ENCODE measurements around the gene PROZ.

The PROZ gene

GRCh38 chr13:113137691-113138298, 20.7 kb upstream of the PROZ start:
- Histone ChIP-seq H3K36me3 (ENCODE audit: insufficient read depth, low read length) (no peaks in the 10 kb centered on the region), H3K9ac (ENCODE audit: low read length) (no peak overlapping the region), H3K27ac (ENCODE audit: low read depth, low read length) (no peak overlapping the region)

GRCh38 chr13:113138792-113139551, 19.5 kb upstream of the PROZ start:
- H3K27me3 ChIP-seq (ENCODE audit: control insufficient read depth in 1 of 2, insufficient read depth in 2 of 2, low read length in 2 of 2): no peaks in the 10 kb centered on the region
- H3K4me1 ChIP-seq (ENCODE audit: insufficient read depth, low read length): no peaks in the 10 kb centered on the region
- H3K36me3 ChIP-seq (ENCODE audit: insufficient read depth, low read length): no peaks in the 10 kb centered on the region
- H3K9me3 ChIP-seq (ENCODE audit: low read length): no peaks in the 10 kb centered on the region
- no peak overlapping the region for H3K9ac ChIP-seq (ENCODE audit: low read length)
- H3K4me3 ChIP-seq (ENCODE audit: low read depth in 1 of 2, low read length in 2 of 2): no peak overlapping the region
- H3K27ac ChIP-seq (ENCODE audit: low read depth, low read length): no peak overlapping the region

More at GRCh38 chr13:113137691-113138298, 20.7 kb upstream of the PROZ start:
- H3K4me1 ChIP-seq (ENCODE audit: insufficient read depth, low read length): no peaks in the 10 kb centered on the region
- no peaks in the 10 kb centered on the region for H3K9me3 ChIP-seq (ENCODE audit: low read length)
- no peak overlapping the region for H3K4me3 ChIP-seq (ENCODE audit: low read depth in 1 of 2, low read length in 2 of 2)
- H3K27me3 ChIP-seq (ENCODE audit: control insufficient read depth in 1 of 2, insufficient read depth in 2 of 2, low read length in 2 of 2): no peaks in the 10 kb centered on the region

GRCh38 chr13:113139577-113139976, 18.9 kb upstream of the PROZ start:
- Histone ChIP-seq H3K9me3 (ENCODE audit: low read length) (no peaks in the 10 kb centered on the region), H3K4me3 (ENCODE audit: low read depth in 1 of 2, low read length in 2 of 2) (no peak overlapping the region), H3K36me3 (ENCODE audit: insufficient read depth, low read length) (no peaks in the 10 kb centered on the region), H3K27ac (ENCODE audit: low read depth, low read length) (no peak overlapping the region), H3K4me1 (ENCODE audit: insufficient read depth, low read length) (no peaks in the 10 kb centered on the region), H3K9ac (ENCODE audit: low read length) (no peak overlapping the region), H3K27me3 (ENCODE audit: control insufficient read depth in 1 of 2, insufficient read depth in 2 of 2, low read length in 2 of 2) (no peaks in the 10 kb centered on the region)

- Histone ChIP-seq H3K27ac (ENCODE audit: low read depth, low read length) (no peak overlapping the region), H3K27me3 (ENCODE audit: control insufficient read depth in 1 of 2, insufficient read depth in 2 of 2, low read length in 2 of 2) (no peaks in the 10 kb centered on the region), H3K4me3 (ENCODE audit: low read depth in 1 of 2, low read length in 2 of 2) (no peak overlapping the region), H3K9me3 (ENCODE audit: low read length) (no peaks in the 10 kb centered on the region), H3K36me3 (ENCODE audit: insufficient read depth, low read length) (no peaks in the 10 kb centered on the region), H3K4me1 (ENCODE audit: insufficient read depth, low read length) (no peaks in the 10 kb centered on the region), H3K9ac (ENCODE audit: low read length) (no peak overlapping the region)
Observed at GRCh38 chr13:113140677-113141600, 17.5 kb upstream of the PROZ start.

- no peaks in the 10 kb centered on the region for H3K36me3 ChIP-seq (ENCODE audit: insufficient read depth, low read length)
- H3K4me3 ChIP-seq (ENCODE audit: low read depth in 1 of 2, low read length in 2 of 2): no peak overlapping the region
- no peaks in the 10 kb centered on the region for H3K4me1 ChIP-seq (ENCODE audit: insufficient read depth, low read length)
Observed at GRCh38 chr13:113141601-113141970, 16.9 kb upstream of the PROZ start.

GRCh38 chr13:113142876-113143275, 15.6 kb upstream of the PROZ start:
- H3K27ac ChIP-seq (ENCODE audit: low read depth, low read length): no peak overlapping the region
- H3K4me1 ChIP-seq (ENCODE audit: insufficient read depth, low read length): no peaks in the 10 kb centered on the region
- H3K9ac ChIP-seq (ENCODE audit: low read length): no peak overlapping the region
- H3K4me3 ChIP-seq (ENCODE audit: low read depth in 1 of 2, low read length in 2 of 2): no peak overlapping the region
- H3K27me3 ChIP-seq (ENCODE audit: control insufficient read depth in 1 of 2, insufficient read depth in 2 of 2, low read length in 2 of 2): no peaks in the 10 kb centered on the region
- no peaks in the 10 kb centered on the region for H3K9me3 ChIP-seq (ENCODE audit: low read length)
- H3K36me3 ChIP-seq (ENCODE audit: insufficient read depth, low read length): no peaks in the 10 kb centered on the region

More at GRCh38 chr13:113141601-113141970, 16.9 kb upstream of the PROZ start:
- Histone ChIP-seq H3K9ac (ENCODE audit: low read length) (no peak overlapping the region), H3K27ac (ENCODE audit: low read depth, low read length) (no peak overlapping the region), H3K27me3 (ENCODE audit: control insufficient read depth in 1 of 2, insufficient read depth in 2 of 2, low read length in 2 of 2) (no peaks in the 10 kb centered on the region), H3K9me3 (ENCODE audit: low read length) (no peaks in the 10 kb centered on the region)

GRCh38 chr13:113143466-113144254, 14.8 kb upstream of the PROZ start:
- Histone ChIP-seq H3K36me3 (ENCODE audit: insufficient read depth, low read length) (no peaks in the 10 kb centered on the region), H3K4me3 (ENCODE audit: low read depth in 1 of 2, low read length in 2 of 2) (no peak overlapping the region), H3K27me3 (ENCODE audit: control insufficient read depth in 1 of 2, insufficient read depth in 2 of 2, low read length in 2 of 2) (no peaks in the 10 kb centered on the region), H3K27ac (ENCODE audit: low read depth, low read length) (no peak overlapping the region), H3K9ac (ENCODE audit: low read length) (no peak overlapping the region), H3K9me3 (ENCODE audit: low read length) (no peaks in the 10 kb centered on the region), H3K4me1 (ENCODE audit: insufficient read depth, low read length) (no peaks in the 10 kb centered on the region)

GRCh38 chr13:113144255-113144629, 14.2 kb upstream of the PROZ start:
- Histone ChIP-seq H3K9me3 (ENCODE audit: low read length) (no peaks in the 10 kb centered on the region), H3K4me3 (ENCODE audit: low read depth in 1 of 2, low read length in 2 of 2) (no peak overlapping the region), H3K9ac (ENCODE audit: low read length) (no peak overlapping the region), H3K27me3 (ENCODE audit: control insufficient read depth in 1 of 2, insufficient read depth in 2 of 2, low read length in 2 of 2) (no peaks in the 10 kb centered on the region), H3K4me1 (ENCODE audit: insufficient read depth, low read length) (no peaks in the 10 kb centered on the region), H3K27ac (ENCODE audit: low read depth, low read length) (no peak overlapping the region), H3K36me3 (ENCODE audit: insufficient read depth, low read length) (no peaks in the 10 kb centered on the region)

GRCh38 chr13:113145496-113145895, 13.0 kb upstream of the PROZ start:
- no peaks in the 10 kb centered on the region for H3K9me3 ChIP-seq (ENCODE audit: low read length)
- no peaks in the 10 kb centered on the region for H3K27me3 ChIP-seq (ENCODE audit: control insufficient read depth in 1 of 2, insufficient read depth in 2 of 2, low read length in 2 of 2)

GRCh38 chr13:113145911-113146598, 12.4 kb upstream of the PROZ start:
- Histone ChIP-seq H3K9me3 (ENCODE audit: low read length) (no peaks in the 10 kb centered on the region), H3K4me3 (ENCODE audit: low read depth in 1 of 2, low read length in 2 of 2) (no peak overlapping the region), H3K4me1 (ENCODE audit: insufficient read depth, low read length) (no peaks in the 10 kb centered on the region), H3K9ac (ENCODE audit: low read length) (no peak overlapping the region), H3K36me3 (ENCODE audit: insufficient read depth, low read length) (no peaks in the 10 kb centered on the region), H3K27ac (ENCODE audit: low read depth, low read length) (no peak overlapping the region), H3K27me3 (ENCODE audit: control insufficient read depth in 1 of 2, insufficient read depth in 2 of 2, low read length in 2 of 2) (no peaks in the 10 kb centered on the region)

More at GRCh38 chr13:113145496-113145895, 13.0 kb upstream of the PROZ start:
- Histone ChIP-seq H3K9ac (ENCODE audit: low read length) (no peak overlapping the region), H3K4me1 (ENCODE audit: insufficient read depth, low read length) (no peaks in the 10 kb centered on the region), H3K27ac (ENCODE audit: low read depth, low read length) (no peak overlapping the region), H3K4me3 (ENCODE audit: low read depth in 1 of 2, low read length in 2 of 2) (no peak overlapping the region), H3K36me3 (ENCODE audit: insufficient read depth, low read length) (no peaks in the 10 kb centered on the region)
